GM23338 (cell line): ENCODE measurements around the gene SPINK4. TPM values are rescaled to one million over a fixed set of nuclear protein-coding genes. Genes with fewer than 3 reads are reported as not detected.

Source experiments
- ATAC-seq: fragments of 200-7000 bp; cut with Tn5 transposase; 3 replicates; pipeline ENCODE4 v1.9.1; 2020
- DNase-seq: peaks from one replicate; pipeline ENCODE4 v3.0.0-alpha.2; 2015; ENCODE audit warnings: low spot score
- H2AFZ ChIP-seq: fragments of 200-600 bp; sonication (generic); 2 replicates; pipeline ENCODE4 v1.8.0; 2016; ENCODE audit warnings: antibody characterized with exemption, mild to moderate bottlenecking, moderate library complexity
- H3F3A ChIP-seq: fragments of 200-600 bp; sonication (generic); replicated peaks from 2 replicates; pipeline ENCODE4 v1.8.0; 2017; ENCODE audit warnings: antibody characterized with exemption, mixed run types, low read depth
- H3K27ac ChIP-seq: fragments of 200-600 bp; sonication (generic); 2 replicates; pipeline ENCODE4 v1.6.1; 2016; ENCODE audit warnings: low read depth
- H3K27me3 ChIP-seq: fragments of 200-600 bp; sonication (generic); 2 replicates; pipeline ENCODE4 v1.8.0; 2016; ENCODE audit warnings: mild to moderate bottlenecking, mixed run types, moderate library complexity; ENCODE audit not compliant: insufficient read depth
- H3K36me3 ChIP-seq: fragments of 200-600 bp; sonication (generic); 2 replicates; pipeline ENCODE4 v1.8.0; 2016; ENCODE audit warnings: mild to moderate bottlenecking; ENCODE audit not compliant: insufficient read depth
- H3K4me1 ChIP-seq: fragments of 200-600 bp; sonication (generic); 2 replicates; pipeline ENCODE4 v1.8.0; 2016; ENCODE audit warnings: mild to moderate bottlenecking, moderate library complexity; ENCODE audit not compliant: insufficient read depth
- H3K4me2 ChIP-seq: fragments of 200-600 bp; sonication (generic); 2 replicates; pipeline ENCODE4 v1.7.1; 2017; ENCODE audit warnings: mixed run types
- H3K4me3 ChIP-seq: fragments of 200-600 bp; sonication (generic); 2 replicates; pipeline ENCODE4 v1.6.1; 2016; ENCODE audit warnings: mixed run types
- H3K79me2 ChIP-seq: fragments of 200-600 bp; sonication (generic); replicated peaks from 2 replicates; pipeline ENCODE4 v1.8.0; 2017; ENCODE audit warnings: mild to moderate bottlenecking; ENCODE audit not compliant: insufficient read depth
- H3K9me2 ChIP-seq: fragments of 200-600 bp; sonication (generic); 2 replicates; pipeline ENCODE4 v1.8.0; 2017; ENCODE audit not compliant: insufficient read depth
- H4K20me1 ChIP-seq: fragments of 200-600 bp; sonication (generic); replicated peaks from 2 replicates; pipeline ENCODE4 v1.8.0; 2017; ENCODE audit warnings: mild to moderate bottlenecking; ENCODE audit not compliant: insufficient read depth
- H3K27ac Mint-ChIP-seq: 2 replicates; pipeline ENCODE4 v1.8.0; 2020; ENCODE audit warnings: inconsistent platforms, mild to moderate bottlenecking, moderate library complexity, mixed read lengths
- H3K27me3 Mint-ChIP-seq: 3 replicates; pipeline ENCODE4 v1.8.0; 2022; ENCODE audit warnings: low read depth, mild to moderate bottlenecking, moderate library complexity, mixed read lengths, inconsistent platforms; ENCODE audit not compliant: insufficient read depth, poor library complexity
- H3K36me3 Mint-ChIP-seq: 3 replicates; pipeline ENCODE4 v1.8.0; 2021; ENCODE audit warnings: low read depth, mild to moderate bottlenecking, inconsistent platforms, moderate library complexity, mixed read lengths
- H3K4me1 Mint-ChIP-seq: 3 replicates; pipeline ENCODE4 v1.8.0; 2020; ENCODE audit warnings: mild to moderate bottlenecking, inconsistent platforms, mixed read lengths
- H3K4me3 Mint-ChIP-seq: 3 replicates; pipeline ENCODE4 v1.8.0; 2021; ENCODE audit warnings: moderate library complexity, mild to moderate bottlenecking, inconsistent platforms, mixed read lengths
- H3K9me3 Mint-ChIP-seq: 3 replicates; pipeline ENCODE4 v1.8.0; 2020; ENCODE audit warnings: moderate library complexity, mild to moderate bottlenecking, inconsistent platforms, mixed read lengths
- CTCF ChIP-seq, 2 experiments: fragments of 200-600 bp in 1 of 2; sonication (generic) in 1 of 2; conservative IDR thresholded peaks; 2 replicates each; pipeline versions ENCODE4 v1.5.1 to v1.6.1; 2016 to 2017; ENCODE audit warnings: antibody characterized with exemption in 2 of 2, low read depth in 2 of 2, mild to moderate bottlenecking in 2 of 2, moderate library complexity in 1 of 2
- ETS1 ChIP-seq: IDR thresholded peaks from 2 replicates; pipeline ENCODE4 v1.6.1; 2016; ENCODE audit warnings: antibody characterized with exemption
- EZH2phosphoT487 ChIP-seq: fragments of 200-600 bp; sonication (generic); IDR thresholded peaks from one replicate; pipeline ENCODE4 v1.8.1; 2018; ENCODE audit warnings: antibody characterized with exemption; ENCODE audit not compliant: unreplicated experiment
- JUNB ChIP-seq: IDR thresholded peaks from one replicate; pipeline ENCODE4 v1.6.1; 2016; ENCODE audit warnings: antibody characterized with exemption; ENCODE audit not compliant: unreplicated experiment
- NANOG ChIP-seq: IDR thresholded peaks from 2 replicates; pipeline ENCODE4 v1.6.1; 2016; ENCODE audit warnings: antibody characterized with exemption, borderline replicate concordance
- REST ChIP-seq: IDR thresholded peaks from one replicate; pipeline ENCODE4 v1.6.1; 2018; ENCODE audit warnings: antibody characterized with exemption; ENCODE audit not compliant: unreplicated experiment
- ZNF114 ChIP-seq: fragments of 250-450 bp; sonication (Bioruptor Pico); IDR thresholded peaks from 2 replicates; pipeline ENCODE4 v1.5.0; 2020; ENCODE audit warnings: mild to moderate bottlenecking, moderate library complexity
- polyA plus RNA-seq: library from polyadenylated mRNA; unstranded; fragments of >200 nt; fragmentation: Nextera tagmentation; extraction: Ambion mirVana; gene quantifications from 2 replicates; pipeline ENCODE4 v1.2.1, GENCODE V29; 2016
- total RNA-seq: library from RNA; depleted of rRNA; stranded (reverse); fragments of >200 nt; shearing (Covaris generic); gene quantifications from 2 replicates; pipeline ENCODE4 v1.2.3, GENCODE V29; 2014

SPINK4 gene
- total and polyA plus RNA-seq, 2 experiments from 2014 or later: not detected

GRCh38 chr9:33211695-33212393, 28.1 kb upstream of the SPINK4 start:
- no peaks in the 10 kb centered on the region for H3K9me3 Mint-ChIP-seq

More at GRCh38 chr9:33211695-33212393, 28.1 kb upstream of the SPINK4 start:
- DNase-seq (peak; percentile 44), ATAC-seq (peak; percentile 94)
- Histone ChIP-seq H3K4me3 (no peak overlapping the region), H3K4me1 (no peaks in the 10 kb centered on the region), H2AFZ (peak overlapping the region; percentile 20), H3K9me2 (peaks cover 3% of the 10 kb centered on the region; the same call in 1 of the 2 replicates), H3K27me3 (no peaks in the 10 kb centered on the region), H4K20me1 (no peaks in the 10 kb centered on the region), H3F3A (no peaks in the 10 kb centered on the region), H3K79me2 (no peaks in the 10 kb centered on the region), H3K4me2 (peak overlapping the region; percentile 20; the same call in 1 of the 2 replicates), H3K27ac (no peak overlapping the region), H3K36me3 (no peaks in the 10 kb centered on the region)
- H3K27me3 Mint-ChIP-seq: no peaks in the 10 kb centered on the region
- no peak for TF ChIP-seq ETS1
- no peak for TF ChIP-seq EZH2phosphoT487
- TF ChIP-seq ZNF114: no peak
- no peak for TF ChIP-seq JUNB
- no peak for TF ChIP-seq REST
- TF ChIP-seq NANOG: no peak
- 0 out of 4 replicates have a peak, but pooled peaks of 1 of the 2 experiments have one; percentile 11 for TF ChIP-seq CTCF (conservative IDR thresholded peaks at IDR 0.05; ENCODE audit: low read depth in 2 of 2)
- H3K4me1 Mint-ChIP-seq: peaks cover 12% of the 10 kb centered on the region
- H3K36me3 Mint-ChIP-seq: no peaks in the 10 kb centered on the region
- no peak overlapping the region; the same call in 2 of the 3 replicates for H3K4me3 Mint-ChIP-seq
- H3K27ac Mint-ChIP-seq: no peak overlapping the region; the same call in 1 of the 2 replicates
